GM21423 (cell line): Measurements from ENCODE around the gene TBX15.
"Not testable (repeated sequence)": the region's sequence is repeated elsewhere in the genome, so short reads cannot be mapped to it uniquely, and the experiment has no call there.

Experiments used
- ATAC-seq: cut with Tn5 transposase; IDR thresholded peaks from one replicate; pipeline ENCODE4 v1.9.1; 2021; ENCODE audit warnings: mild to moderate bottlenecking, moderate library complexity; ENCODE audit not compliant: unreplicated experiment

TBX15 gene

DNA sequence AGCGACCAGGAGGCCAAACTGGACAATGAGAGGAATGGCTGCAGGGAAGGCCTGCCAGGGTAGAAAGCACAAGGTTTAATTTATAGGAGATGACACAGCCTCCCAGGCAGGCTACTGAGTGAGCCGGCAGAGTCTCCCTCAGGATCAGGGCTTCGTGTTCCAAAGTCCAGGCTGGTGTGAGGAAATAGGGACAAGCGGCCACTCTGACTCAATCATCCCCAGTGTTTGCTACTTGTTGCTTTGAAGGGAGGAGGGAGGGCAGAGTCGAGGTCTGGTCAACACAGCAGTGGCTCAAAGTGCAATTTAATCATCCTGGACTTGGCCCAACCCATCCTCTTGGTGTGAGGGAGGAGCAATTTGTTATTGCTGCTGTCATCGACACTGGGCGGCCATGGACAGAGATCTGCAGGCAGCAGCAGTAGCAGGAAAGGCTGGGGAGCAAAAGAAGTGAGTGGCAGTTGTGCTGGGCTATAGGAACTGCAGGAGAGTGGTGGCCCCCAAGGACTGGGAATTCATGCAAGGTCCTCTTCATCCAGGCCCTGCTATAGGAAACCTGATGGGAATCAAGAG, 27.5 kb downstream of the TBX15 start:
- ATAC-seq, result no peak

DNA sequence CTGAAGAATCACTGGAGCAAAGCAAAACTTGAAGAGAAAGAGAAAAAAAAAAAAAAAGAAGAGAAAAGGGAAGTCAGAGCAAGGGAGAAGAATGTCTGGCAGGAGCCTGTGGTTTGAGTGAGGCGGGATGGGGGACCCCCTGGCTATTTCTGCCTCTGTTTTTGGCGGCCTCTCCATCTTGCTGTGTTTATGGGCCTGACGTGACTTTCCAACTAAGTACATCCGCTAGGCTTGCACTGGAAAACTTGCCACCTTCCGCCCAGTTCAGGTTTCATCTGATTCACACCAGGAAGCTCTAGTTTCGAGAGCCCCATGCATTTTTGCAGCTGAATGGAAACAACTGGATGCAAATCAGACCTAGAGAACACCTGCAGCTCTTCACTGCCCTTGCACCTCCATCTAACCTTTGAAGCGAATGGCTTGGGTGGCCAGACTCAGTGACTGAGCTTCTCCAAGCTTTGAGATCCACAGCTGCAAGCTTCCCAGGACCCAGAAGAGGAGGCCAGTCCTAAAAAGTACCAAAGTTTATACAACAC, 28.0 kb downstream of the TBX15 start:
- peak; percentile 76 for ATAC-seq

GRCh38 chr1:118958937-118959631, 29.1 kb downstream of the TBX15 start:
- ATAC-seq, result no peak

- ATAC-seq, result no peak
Observed at GRCh38 chr1:118958140-118958539, 30.0 kb downstream of the TBX15 start.

DNA sequence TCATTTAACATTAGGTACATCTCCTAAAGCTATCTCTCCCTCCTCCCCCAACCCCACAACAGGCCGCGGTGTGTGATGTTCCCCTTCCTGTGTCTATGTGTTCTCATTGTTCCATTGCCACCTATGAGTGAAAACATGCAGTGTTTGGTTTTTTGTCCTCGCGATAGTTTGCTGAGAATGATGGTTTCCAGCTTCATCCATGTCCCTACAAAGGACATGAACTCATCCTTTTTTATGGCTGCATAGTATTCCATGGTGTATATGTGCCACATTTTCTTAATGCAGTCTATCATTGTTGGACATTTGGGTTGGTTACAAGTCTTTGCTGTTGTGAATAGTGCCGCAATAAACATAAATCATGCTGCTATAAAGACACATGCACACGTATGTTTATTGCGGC, 30.6 kb downstream of the TBX15 start:
- ATAC-seq, result not testable (repeated sequence)

- ATAC-seq, result no peak
Observed at GRCh38 chr1:118954301-118954905, 33.7 kb downstream of the TBX15 start.

- no peak for ATAC-seq
Observed at GRCh38 chr1:118951270-118951936, 36.7 kb downstream of the TBX15 start.

DNA sequence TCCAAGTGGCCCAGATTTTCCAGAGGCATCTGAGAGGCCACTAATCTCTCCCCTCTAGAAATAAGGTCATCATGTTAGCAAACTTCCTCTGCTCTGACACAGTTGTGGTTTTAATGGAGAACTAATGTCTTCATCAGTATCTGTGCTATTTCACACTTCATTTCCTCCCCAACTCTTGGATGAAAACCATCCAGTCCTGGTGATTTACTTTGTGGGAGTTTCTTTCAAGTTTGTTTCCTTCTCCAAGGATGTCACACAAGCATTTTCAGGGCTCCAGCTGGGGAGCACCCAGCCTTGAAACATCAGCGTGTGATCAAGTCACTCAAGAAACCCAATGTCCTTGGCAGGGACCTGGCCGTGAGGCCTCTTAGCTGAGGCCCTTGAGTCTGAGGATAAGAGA, 38.8 kb downstream of the TBX15 start:
- no peak for ATAC-seq

GRCh38 chr1:118948846-118949245, 39.3 kb downstream of the TBX15 start:
- no peak for ATAC-seq

DNA sequence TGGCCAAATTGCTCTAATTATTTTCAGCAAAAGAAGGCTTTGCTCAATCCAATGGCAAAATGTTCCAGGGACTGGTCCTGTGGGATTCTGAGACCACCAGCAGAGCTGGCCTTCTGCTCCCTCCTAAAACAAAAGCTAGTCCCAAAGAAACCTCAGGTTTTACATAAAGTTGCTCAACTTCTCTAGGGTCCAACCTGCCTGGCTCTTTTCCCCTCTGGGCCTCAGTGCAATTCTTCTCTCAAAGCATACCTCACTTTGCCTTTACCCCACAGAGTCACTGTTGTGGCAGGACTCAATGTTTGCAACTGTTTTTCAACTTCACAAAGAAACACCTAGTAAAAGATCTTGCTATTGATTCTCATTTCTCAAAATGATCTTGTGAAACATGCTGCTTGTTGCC, 39.8 kb downstream of the TBX15 start:
- no peak for ATAC-seq

GRCh38 chr1:118947790-118948189, 40.4 kb downstream of the TBX15 start:
- no peak for ATAC-seq

DNA sequence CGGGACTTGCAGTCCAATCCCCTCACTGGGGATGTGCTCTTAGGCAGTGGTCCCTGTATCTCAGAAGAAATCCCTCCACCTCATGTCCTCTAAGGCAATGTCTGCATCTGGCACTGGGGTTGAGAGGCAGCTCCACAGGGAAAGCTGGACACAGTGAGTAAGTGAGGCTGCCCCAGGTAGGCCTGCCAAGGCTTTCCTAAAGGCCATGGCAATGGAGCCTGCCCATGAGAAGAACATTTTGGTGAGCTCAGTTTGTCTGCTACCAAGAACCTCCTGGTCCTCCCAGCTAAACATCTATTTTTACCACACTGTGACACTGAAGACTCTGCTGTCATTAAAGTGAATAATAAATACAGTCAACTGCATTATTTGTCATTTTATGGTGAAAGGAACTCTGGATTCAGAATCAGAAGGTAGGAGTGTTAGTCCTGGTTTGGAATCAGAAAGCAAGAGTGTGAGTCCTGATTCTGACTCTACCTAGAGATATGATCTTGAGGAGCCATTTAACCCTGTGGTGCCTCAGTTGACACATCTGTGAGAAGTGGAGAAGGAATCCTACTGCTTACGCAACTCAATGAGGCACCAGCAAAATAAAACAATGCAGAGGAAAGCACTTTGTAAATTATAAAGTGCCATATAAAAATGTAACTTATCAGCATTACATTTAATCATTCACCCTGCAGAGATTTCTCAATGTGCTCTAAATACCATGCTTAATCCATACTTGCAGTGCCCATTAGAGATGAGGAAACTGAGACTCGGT, 41.0 kb downstream of the TBX15 start:
- ATAC-seq, result no peak

DNA sequence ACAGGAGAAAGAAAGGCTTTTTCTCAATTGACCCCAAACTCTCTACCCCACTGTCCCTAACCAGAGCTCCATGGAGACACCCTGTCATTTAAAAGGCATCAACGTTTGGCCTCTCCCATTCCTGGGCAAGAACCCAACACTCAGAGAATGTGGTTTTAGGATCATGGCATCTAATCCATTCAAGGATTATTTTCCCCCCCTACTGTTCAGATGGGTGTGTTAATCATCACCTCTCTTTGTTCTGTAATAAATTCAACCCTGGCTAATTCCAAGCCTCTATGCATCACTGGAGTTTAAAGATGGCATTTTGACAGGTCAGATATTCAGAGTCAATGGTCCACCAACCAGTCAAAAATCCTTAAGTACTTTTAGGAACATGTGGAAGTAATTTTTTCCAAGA, 42.7 kb downstream of the TBX15 start:
- ATAC-seq, result no peak

DNA sequence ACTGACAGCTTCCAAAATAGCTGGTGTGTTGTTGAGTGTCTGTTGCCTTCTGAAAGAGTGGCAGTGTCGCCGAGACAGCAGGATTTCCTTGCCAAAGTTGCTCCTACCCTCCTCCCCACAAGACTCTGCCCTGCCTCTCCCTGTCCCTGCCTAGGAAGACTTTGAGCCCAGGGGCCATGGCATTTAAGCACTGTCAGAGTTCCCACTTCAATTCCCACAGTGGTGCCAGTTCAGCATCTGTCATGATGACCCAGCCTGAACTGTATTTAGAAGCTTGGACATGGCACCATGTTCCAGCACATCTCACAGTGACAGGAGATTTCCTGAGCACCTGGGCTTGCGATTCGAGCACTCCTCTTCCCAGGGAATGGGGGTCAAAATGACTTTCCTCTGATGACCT, 43.6 kb downstream of the TBX15 start:
- ATAC-seq, result no peak

GRCh38 chr1:118944133-118944532, 44.0 kb downstream of the TBX15 start:
- ATAC-seq, result no peak

DNA sequence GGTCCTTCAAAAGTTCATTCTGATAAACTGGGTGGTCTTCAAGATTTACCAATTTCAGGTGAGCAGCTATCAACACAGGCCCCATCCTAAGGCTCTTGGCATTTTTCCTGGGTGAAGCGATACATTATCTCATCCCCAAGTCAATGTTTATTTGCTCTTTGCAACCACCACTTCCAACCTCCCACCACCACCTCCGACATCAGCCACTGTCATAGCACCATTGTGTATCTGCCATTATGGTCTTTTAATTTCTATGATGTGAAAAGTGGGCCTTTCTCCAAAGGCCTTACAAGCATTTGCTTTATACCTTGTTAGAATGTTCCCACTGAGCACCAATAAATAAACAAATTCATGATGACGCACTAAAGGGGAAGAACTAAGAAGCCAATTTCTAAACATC, 47.2 kb downstream of the TBX15 start:
- ATAC-seq, result no peak

GRCh38 chr1:118937413-118938072, 50.6 kb downstream of the TBX15 start:
- no peak for ATAC-seq

DNA sequence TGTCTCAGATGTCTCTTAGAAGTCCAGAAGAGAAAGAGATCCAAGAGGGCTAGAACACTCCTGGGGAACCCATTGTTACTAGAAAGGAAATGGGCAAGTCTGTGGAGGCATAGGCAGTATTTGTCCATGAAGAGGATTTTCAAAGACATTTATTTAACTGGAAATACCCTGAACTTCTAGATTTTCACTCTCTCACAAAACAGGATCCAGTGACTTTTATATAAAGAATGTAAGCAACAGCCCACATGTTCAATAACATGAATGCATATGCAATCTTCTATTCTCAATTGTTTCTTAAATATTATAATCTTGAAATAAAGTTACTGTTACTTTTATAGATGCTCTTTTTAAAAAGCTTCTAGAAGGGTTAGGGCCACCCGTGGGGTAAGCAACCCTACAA, 53.4 kb downstream of the TBX15 start:
- no peak for ATAC-seq

- ATAC-seq, result no peak
Observed at GRCh38 chr1:118933051-118933781, 54.9 kb downstream of the TBX15 start.

DNA sequence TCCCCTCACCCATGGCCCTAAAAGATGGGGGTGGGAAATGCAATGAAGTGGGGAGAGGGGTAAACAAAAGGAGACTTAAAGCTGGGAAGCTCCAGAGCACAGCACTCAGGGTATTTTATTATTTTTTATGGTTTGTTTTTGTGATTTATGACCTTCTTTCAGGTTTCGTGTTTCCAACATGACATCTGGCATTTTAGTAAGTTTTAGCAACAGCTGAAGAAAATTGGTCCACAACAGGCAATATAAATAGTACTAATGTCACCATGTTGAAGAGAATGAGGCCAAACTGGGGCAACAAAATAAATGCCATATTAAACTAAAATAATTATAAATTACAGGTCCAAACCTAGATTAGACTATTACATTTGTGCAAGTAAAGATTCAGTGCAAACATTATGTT, 56.3 kb downstream of the TBX15 start:
- ATAC-seq, result no peak
